Nephron (organoid): ENCODE data around the gene CLCA4.

Experiments used
- H3K27ac Mint-ChIP-seq, 3 experiments: 2 replicates each; pipeline ENCODE4 v1.8.0; 2020; ENCODE audit warnings: mixed read lengths in 3 of 3, mild to moderate bottlenecking in 2 of 3, moderate library complexity in 1 of 3
- H3K27me3 Mint-ChIP-seq: 2 replicates; pipeline ENCODE4 v1.8.0; 2021; ENCODE audit warnings: low read depth, mild to moderate bottlenecking, moderate library complexity, mixed read lengths
- H3K36me3 Mint-ChIP-seq: 2 replicates; pipeline ENCODE4 v1.8.0; 2020; ENCODE audit warnings: low read depth, mixed read lengths
- H3K4me1 Mint-ChIP-seq: 2 replicates; pipeline ENCODE4 v1.8.0; 2020; ENCODE audit warnings: mixed read lengths
- H3K4me3 Mint-ChIP-seq, 3 experiments: 2 replicates each; pipeline ENCODE4 v1.8.0; 2020; ENCODE audit warnings: mild to moderate bottlenecking in 3 of 3, mixed read lengths in 3 of 3, moderate library complexity in 2 of 3
- H3K9me3 Mint-ChIP-seq: 2 replicates; pipeline ENCODE4 v1.8.0; 2020; ENCODE audit warnings: mixed read lengths
- CTCF ChIP-seq, 3 experiments: fragments of 200-600 bp; sonication (generic); IDR thresholded peaks; one replicate each; pipeline ENCODE4 v1.5.0; 2021; ENCODE audit warnings: antibody characterized with exemption in 3 of 3; ENCODE audit not compliant: unreplicated experiment in 3 of 3

CLCA4 gene

GRCh38 chr1:86552376-86552775 is 5.5 kb downstream of the CLCA4 start:
- Mint-ChIP-seq H3K27me3 (no peaks in the 10 kb centered on the region), H3K4me3 (no peak overlapping the region), H3K4me1 (no peaks in the 10 kb centered on the region), H3K9me3 (peaks cover under 1% of the 10 kb centered on the region), H3K27ac (no peak overlapping the region), H3K36me3 (no peaks in the 10 kb centered on the region)
- no peak for TF ChIP-seq CTCF (IDR thresholded peaks at IDR 0.05; ENCODE audit: unreplicated experiment in 3 of 3)

GRCh38 chr1:86557739-86558138 is 10.9 kb downstream of the CLCA4 start:
- Mint-ChIP-seq H3K4me1 (no peaks in the 10 kb centered on the region), H3K4me3 (no peak overlapping the region), H3K27ac (no peak overlapping the region), H3K9me3 (peaks cover 5% of the 10 kb centered on the region), H3K36me3 (no peaks in the 10 kb centered on the region), H3K27me3 (no peaks in the 10 kb centered on the region)
- no peak for TF ChIP-seq CTCF (IDR thresholded peaks at IDR 0.05; ENCODE audit: unreplicated experiment in 3 of 3)

GRCh38 chr1:86563849-86564248 is 17.0 kb downstream of the CLCA4 start:
- Mint-ChIP-seq H3K36me3 (no peaks in the 10 kb centered on the region), H3K4me3 (no peak overlapping the region), H3K9me3 (peaks cover 2% of the 10 kb centered on the region), H3K4me1 (no peaks in the 10 kb centered on the region), H3K27me3 (no peaks in the 10 kb centered on the region), H3K27ac (no peak overlapping the region)
- no peak for TF ChIP-seq CTCF (IDR thresholded peaks at IDR 0.05; ENCODE audit: unreplicated experiment in 3 of 3)

- Mint-ChIP-seq H3K4me3 (no peak overlapping the region), H3K4me1 (no peaks in the 10 kb centered on the region), H3K9me3 (no peaks in the 10 kb centered on the region), H3K36me3 (no peaks in the 10 kb centered on the region), H3K27ac (no peak overlapping the region), H3K27me3 (no peaks in the 10 kb centered on the region)
- TF ChIP-seq CTCF (IDR thresholded peaks at IDR 0.05; ENCODE audit: unreplicated experiment in 3 of 3) = no peak
Measured at GRCh38 chr1:86567341-86567740, 20.5 kb downstream of the CLCA4 start.

GRCh38 chr1:86567878-86568277 is 21.0 kb downstream of the CLCA4 start:
- Mint-ChIP-seq H3K4me1 (no peaks in the 10 kb centered on the region), H3K27ac (no peak overlapping the region), H3K27me3 (no peaks in the 10 kb centered on the region), H3K9me3 (no peaks in the 10 kb centered on the region), H3K36me3 (no peaks in the 10 kb centered on the region), H3K4me3 (no peak overlapping the region)
- no peak for TF ChIP-seq CTCF (IDR thresholded peaks at IDR 0.05; ENCODE audit: unreplicated experiment in 3 of 3)

- TF ChIP-seq CTCF (IDR thresholded peaks at IDR 0.05; ENCODE audit: unreplicated experiment in 3 of 3) = no peak
- H3K27me3 Mint-ChIP-seq = no peaks in the 10 kb centered on the region
- no peak overlapping the region for H3K4me3 Mint-ChIP-seq
- no peaks in the 10 kb centered on the region for H3K36me3 Mint-ChIP-seq
- no peaks in the 10 kb centered on the region for H3K4me1 Mint-ChIP-seq
- H3K27ac Mint-ChIP-seq = no peak overlapping the region
- no peaks in the 10 kb centered on the region for H3K9me3 Mint-ChIP-seq
Measured at GRCh38 chr1:86573763-86574484, 27.0 kb downstream of the CLCA4 start.
